ENCODE data around the gene LRRIQ1.

The LRRIQ1 gene

GRCh38 chr12:85017133-85017532 is 19.0 kb upstream of the LRRIQ1 start:
- no peak for DNase-seq
- no CpG with 5 or more reads among the region's 3 CpGs for WGBS (ENCODE audit: insufficient coverage)
- POLR2A ChIA-PET: no interaction called here
- no peaks in the 10 kb centered on the region for H3K4me1 ChIP-seq (ENCODE audit: control extremely low read depth in 1 of 4, control insufficient read depth in 4 of 4, insufficient read depth in 4 of 4, low read length in 3 of 4)
- no peaks in the 10 kb centered on the region for H3K9me3 ChIP-seq (ENCODE audit: control extremely low read depth in 1 of 5, control insufficient read depth in 4 of 5, insufficient read depth in 2 of 5, low read depth in 1 of 5, low read length in 4 of 5)
- peaks cover 0 to 8% (median 3%) of the 10 kb centered on the region in 5 experiments for H3K27me3 ChIP-seq (replicated peaks in 2 of 5; ENCODE audit: control insufficient read depth in 4 of 5, insufficient read depth in 5 of 5, low read length in 4 of 5)
- CTCF ChIA-PET: interaction anchor here (1.5 kb wide), 1 partner anchor 12 kb away, joined by 4 read pairs; no protein-coding TSS in a partner anchor
- no peak overlapping the region for H3K4me3 ChIP-seq (ENCODE audit: control insufficient read depth in 1 of 7, extremely low read depth in 1 of 7, insufficient read depth in 4 of 7, low read depth in 2 of 7, low read length in 6 of 7)
- no peak overlapping the region for H3K27ac ChIP-seq (ENCODE audit: insufficient read depth in 1 of 2, low read depth in 1 of 2, low read length in 2 of 2, poor library complexity in 1 of 2, severe bottlenecking in 2 of 2)
- H3K36me3 ChIP-seq (ENCODE audit: control insufficient read depth in 4 of 4, insufficient read depth in 4 of 4, low read length in 3 of 4): no peaks in the 10 kb centered on the region

- Histone ChIP-seq H3K27me3 (replicated peaks in 2 of 5; ENCODE audit: control insufficient read depth in 4 of 5, insufficient read depth in 5 of 5, low read length in 4 of 5) (peaks cover 0 to 8% (median 3%) of the 10 kb centered on the region in 5 experiments), H3K27ac (ENCODE audit: insufficient read depth in 1 of 2, low read depth in 1 of 2, low read length in 2 of 2, poor library complexity in 1 of 2, severe bottlenecking in 2 of 2) (no peak overlapping the region), H3K9me3 (ENCODE audit: control extremely low read depth in 1 of 5, control insufficient read depth in 4 of 5, insufficient read depth in 2 of 5, low read depth in 1 of 5, low read length in 4 of 5) (no peaks in the 10 kb centered on the region), H3K4me3 (ENCODE audit: control insufficient read depth in 1 of 7, extremely low read depth in 1 of 7, insufficient read depth in 4 of 7, low read depth in 2 of 7, low read length in 6 of 7) (no peak overlapping the region), H3K4me1 (ENCODE audit: control extremely low read depth in 1 of 4, control insufficient read depth in 4 of 4, insufficient read depth in 4 of 4, low read length in 3 of 4) (no peaks in the 10 kb centered on the region), H3K36me3 (ENCODE audit: control insufficient read depth in 4 of 4, insufficient read depth in 4 of 4, low read length in 3 of 4) (no peaks in the 10 kb centered on the region)
- ChIA-PET POLR2A (no interaction called here), CTCF (interaction anchor here (1.5 kb wide), 1 partner anchor 11 kb away, joined by 4 read pairs; no protein-coding TSS in a partner anchor)
- DNase-seq: no peak
These were observed 18.5 kb upstream of the LRRIQ1 start for GRCh38 chr12:85017618-85018017.

- Histone ChIP-seq H3K4me1 (ENCODE audit: control extremely low read depth in 1 of 4, control insufficient read depth in 4 of 4, insufficient read depth in 4 of 4, low read length in 3 of 4) (no peaks in the 10 kb centered on the region), H3K4me3 (ENCODE audit: control insufficient read depth in 1 of 7, extremely low read depth in 1 of 7, insufficient read depth in 4 of 7, low read depth in 2 of 7, low read length in 6 of 7) (no peak overlapping the region), H3K9me3 (ENCODE audit: control extremely low read depth in 1 of 5, control insufficient read depth in 4 of 5, insufficient read depth in 2 of 5, low read depth in 1 of 5, low read length in 4 of 5) (no peaks in the 10 kb centered on the region), H3K27me3 (replicated peaks in 2 of 5; ENCODE audit: control insufficient read depth in 4 of 5, insufficient read depth in 5 of 5, low read length in 4 of 5) (peaks cover 0 to 8% (median 3%) of the 10 kb centered on the region in 5 experiments), H3K27ac (ENCODE audit: insufficient read depth in 1 of 2, low read depth in 1 of 2, low read length in 2 of 2, poor library complexity in 1 of 2, severe bottlenecking in 2 of 2) (no peak overlapping the region), H3K36me3 (ENCODE audit: control insufficient read depth in 4 of 4, insufficient read depth in 4 of 4, low read length in 3 of 4) (no peaks in the 10 kb centered on the region)
- POLR2A ChIA-PET: no interaction called here
- CTCF ChIA-PET: interaction anchor here (1.5 kb wide), 1 partner anchor 11 kb away, joined by 4 read pairs; no protein-coding TSS in a partner anchor
- DNase-seq: no peak
- no CpG with 5 or more reads among the region's 2 CpGs for WGBS (ENCODE audit: insufficient coverage)
These were observed 18.1 kb upstream of the LRRIQ1 start for GRCh38 chr12:85018098-85018497.

GRCh38 chr12:85029456-85029855 is 6.7 kb upstream of the LRRIQ1 start:
- Histone ChIP-seq H3K36me3 (ENCODE audit: control insufficient read depth in 4 of 4, insufficient read depth in 4 of 4, low read length in 3 of 4) (no peaks in the 10 kb centered on the region), H3K4me1 (ENCODE audit: control extremely low read depth in 1 of 4, control insufficient read depth in 4 of 4, insufficient read depth in 4 of 4, low read length in 3 of 4) (no peaks in the 10 kb centered on the region), H3K27ac (ENCODE audit: insufficient read depth in 1 of 2, low read depth in 1 of 2, low read length in 2 of 2, poor library complexity in 1 of 2, severe bottlenecking in 2 of 2) (no peak overlapping the region), H3K27me3 (replicated peaks in 2 of 5; ENCODE audit: control insufficient read depth in 4 of 5, insufficient read depth in 5 of 5, low read length in 4 of 5) (peaks cover 0 to 48% (median 16%) of the 10 kb centered on the region in 5 experiments), H3K9me3 (ENCODE audit: control extremely low read depth in 1 of 5, control insufficient read depth in 4 of 5, insufficient read depth in 2 of 5, low read depth in 1 of 5, low read length in 4 of 5) (no peaks in the 10 kb centered on the region), H3K4me3 (ENCODE audit: control insufficient read depth in 1 of 7, extremely low read depth in 1 of 7, insufficient read depth in 4 of 7, low read depth in 2 of 7, low read length in 6 of 7) (no peak overlapping the region)
- ChIA-PET POLR2A (no interaction called here), CTCF (interaction anchor here (0.9 to 12.8 kb wide), 9 partner anchors 12 to 185 kb away, joined by 3 to 135 read pairs (median 5); no protein-coding TSS in a partner anchor)
- DNase-seq: peak; percentile 8 to 21 (median 10)

- Histone ChIP-seq H3K36me3 (ENCODE audit: control insufficient read depth in 4 of 4, insufficient read depth in 4 of 4, low read length in 3 of 4) (no peaks in the 10 kb centered on the region), H3K4me3 (ENCODE audit: control insufficient read depth in 1 of 7, extremely low read depth in 1 of 7, insufficient read depth in 4 of 7, low read depth in 2 of 7, low read length in 6 of 7) (peak overlapping the region in 2 of 7 experiments; percentile 47 to 50), H3K9me3 (ENCODE audit: control extremely low read depth in 1 of 5, control insufficient read depth in 4 of 5, insufficient read depth in 2 of 5, low read depth in 1 of 5, low read length in 4 of 5) (no peaks in the 10 kb centered on the region), H3K4me1 (ENCODE audit: control extremely low read depth in 1 of 4, control insufficient read depth in 4 of 4, insufficient read depth in 4 of 4, low read length in 3 of 4) (peaks cover 0 to 3% (median 1%) of the 10 kb centered on the region in 4 experiments), H3K27ac (ENCODE audit: insufficient read depth in 1 of 2, low read depth in 1 of 2, low read length in 2 of 2, poor library complexity in 1 of 2, severe bottlenecking in 2 of 2) (no peak overlapping the region), H3K27me3 (replicated peaks in 2 of 5; ENCODE audit: control insufficient read depth in 4 of 5, insufficient read depth in 5 of 5, low read length in 4 of 5) (peaks cover 7 to 78% (median 23%) of the 10 kb centered on the region in 5 experiments)
- CTCF ChIA-PET: interaction anchor here (1.3 to 1.9 kb wide), 2 partner anchors 21 to 156 kb away, joined by 4 to 7 read pairs; no protein-coding TSS in a partner anchor
- POLR2A ChIA-PET: no interaction called here
- no CpG with 5 or more reads among the region's 3 CpGs for WGBS (ENCODE audit: insufficient coverage)
- DNase-seq: peak in 2 of 3 donors; percentile 8 to 9
These were observed 582 bp downstream of the LRRIQ1 start for GRCh38 chr12:85036733-85037132.

GRCh38 chr12:85041395-85041794 is 5.2 kb downstream of the LRRIQ1 start:
- H3K36me3 ChIP-seq (ENCODE audit: control insufficient read depth in 4 of 4, insufficient read depth in 4 of 4, low read length in 3 of 4): no peaks in the 10 kb centered on the region
- ChIA-PET CTCF (no interaction called here), POLR2A (no interaction called here)
- WGBS (ENCODE audit: insufficient coverage): no CpG with 5 or more reads among the region's 1 CpG
- no peak overlapping the region for H3K27ac ChIP-seq (ENCODE audit: insufficient read depth in 1 of 2, low read depth in 1 of 2, low read length in 2 of 2, poor library complexity in 1 of 2, severe bottlenecking in 2 of 2)
- H3K4me3 ChIP-seq (ENCODE audit: control insufficient read depth in 1 of 7, extremely low read depth in 1 of 7, insufficient read depth in 4 of 7, low read depth in 2 of 7, low read length in 6 of 7): no peak overlapping the region
- no peaks in the 10 kb centered on the region for H3K9me3 ChIP-seq (ENCODE audit: control extremely low read depth in 1 of 5, control insufficient read depth in 4 of 5, insufficient read depth in 2 of 5, low read depth in 1 of 5, low read length in 4 of 5)
- DNase-seq: no peak
- H3K27me3 ChIP-seq (replicated peaks in 2 of 5; ENCODE audit: control insufficient read depth in 4 of 5, insufficient read depth in 5 of 5, low read length in 4 of 5): peaks cover 5 to 50% (median 15%) of the 10 kb centered on the region in 5 experiments
- peaks cover 0 to under 1% (median under 1%) of the 10 kb centered on the region in 4 experiments for H3K4me1 ChIP-seq (ENCODE audit: control extremely low read depth in 1 of 4, control insufficient read depth in 4 of 4, insufficient read depth in 4 of 4, low read length in 3 of 4)

- no peak overlapping the region for H3K4me3 ChIP-seq (ENCODE audit: control insufficient read depth in 1 of 7, extremely low read depth in 1 of 7, insufficient read depth in 4 of 7, low read depth in 2 of 7, low read length in 6 of 7)
- no peaks in the 10 kb centered on the region for H3K4me1 ChIP-seq (ENCODE audit: control extremely low read depth in 1 of 4, control insufficient read depth in 4 of 4, insufficient read depth in 4 of 4, low read length in 3 of 4)
- no peak for DNase-seq
- ChIA-PET POLR2A (no interaction called here), CTCF (no interaction called here)
- no peaks in the 10 kb centered on the region for H3K9me3 ChIP-seq (ENCODE audit: control extremely low read depth in 1 of 5, control insufficient read depth in 4 of 5, insufficient read depth in 2 of 5, low read depth in 1 of 5, low read length in 4 of 5)
- no peaks in the 10 kb centered on the region for H3K36me3 ChIP-seq (ENCODE audit: control insufficient read depth in 4 of 4, insufficient read depth in 4 of 4, low read length in 3 of 4)
- peaks cover 0 to 30% (median 11%) of the 10 kb centered on the region in 5 experiments for H3K27me3 ChIP-seq (replicated peaks in 2 of 5; ENCODE audit: control insufficient read depth in 4 of 5, insufficient read depth in 5 of 5, low read length in 4 of 5)
- no peak overlapping the region for H3K27ac ChIP-seq (ENCODE audit: insufficient read depth in 1 of 2, low read depth in 1 of 2, low read length in 2 of 2, poor library complexity in 1 of 2, severe bottlenecking in 2 of 2)
These were observed 7.7 kb downstream of the LRRIQ1 start for GRCh38 chr12:85043829-85044228.

Data from common myeloid progenitor, CD34-positive (primary cell).